Activated CD8-positive, alpha-beta memory T cell treated with anti-CD3 and anti-CD28 coated beads for 36 hours (primary cell): Measurements from ENCODE around the gene BPGM. TPM values are rescaled to one million over a fixed set of nuclear protein-coding genes. Genes with fewer than 3 reads are reported as not detected.

ENCODE experiments used
- CTCF ChIA-PET: fragments of 350-600 bp; sonication (Branson Sonifier 250); formaldehyde crosslinking; loops from one replicate; lab custom pipeline; 2021; ENCODE audit warnings: antibody characterized with exemption; lab: Charles Lee
- POLR2A ChIA-PET: fragments of 350-600 bp; sonication (Branson Sonifier 250); formaldehyde crosslinking; loops from one replicate; lab custom pipeline; 2021; ENCODE audit warnings: antibody characterized with exemption; lab: Charles Lee
- total RNA-seq, 2 experiments: library from RNA; stranded (reverse); gene quantifications; one replicate each; pipeline ENCODE4 v1.2.3, GENCODE V29; 2021

Gene BPGM
- 10 to 100 TPM; 18.3 TPM for total RNA-seq

GRCh38 chr7:134646425-134647305 is at the start of gene BPGM:
BPGM (plus strand) TSS chr7:134646853; CDS start chr7:134661508, 14,655 bp downstream.
- POLR2A ChIA-PET: no interaction called here
- CTCF ChIA-PET: interaction anchor here (0.9 to 1.5 kb wide), 5 partner anchors 10 to 24 kb away, joined by 3 to 5 read pairs (median 3); no protein-coding TSS in a partner anchor

DNA sequence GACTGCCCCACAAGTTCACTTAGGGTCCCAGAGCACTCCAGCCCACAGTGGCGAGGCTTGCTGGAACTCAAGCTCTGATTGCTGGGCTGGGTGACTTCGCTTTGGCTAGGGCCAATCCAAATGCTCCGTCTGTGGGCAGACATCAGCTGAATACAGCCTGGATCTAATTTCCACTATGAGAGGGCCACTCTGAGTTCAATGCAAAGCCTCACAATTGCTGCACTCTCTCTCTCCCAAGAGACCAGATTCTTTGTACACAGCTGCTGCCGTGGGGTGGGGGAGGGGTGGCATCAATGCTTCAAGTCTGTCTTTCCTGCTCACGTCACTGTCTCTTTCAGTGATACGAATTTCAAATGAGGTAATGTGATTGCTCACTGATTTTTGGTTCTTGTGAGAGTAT is 47.3 kb upstream of the BPGM start:
- ChIA-PET CTCF (no interaction called here), POLR2A (no interaction called here)

GRCh38 chr7:134601459-134601858 is 45.2 kb upstream of the BPGM start:
- POLR2A ChIA-PET: no interaction called here
- CTCF ChIA-PET: interaction anchor here (1.1 kb wide), 1 partner anchor 87 kb away, joined by 7 read pairs; no protein-coding TSS in a partner anchor

DNA sequence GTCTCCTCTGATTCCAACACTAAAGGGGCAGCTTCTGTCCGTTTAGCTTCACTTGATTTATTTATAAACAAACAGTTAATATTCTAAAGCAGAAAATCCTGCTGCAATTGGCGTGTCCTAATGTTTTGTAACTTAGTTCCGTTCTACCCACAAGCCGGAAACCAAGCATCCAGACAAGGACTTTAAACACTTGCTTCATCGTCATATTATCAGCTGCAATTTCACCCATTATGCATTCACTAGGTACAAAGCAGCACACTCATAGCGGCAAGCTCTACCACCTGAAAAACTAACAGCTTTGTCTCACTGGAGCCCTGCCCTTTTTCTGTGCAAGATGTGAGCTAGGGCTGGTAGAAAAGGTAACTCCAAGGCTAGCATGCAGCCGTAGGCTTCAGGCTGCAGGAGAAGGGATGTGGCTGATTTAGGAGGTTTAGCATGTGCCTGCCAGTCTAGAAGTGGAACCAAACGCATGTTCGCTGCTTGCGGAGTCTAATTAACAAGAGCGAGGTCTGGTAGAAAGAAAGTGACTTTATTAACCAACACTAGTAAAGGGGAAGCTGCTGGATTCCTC is 43.7 kb upstream of the BPGM start:
- ChIA-PET CTCF (no interaction called here), POLR2A (no interaction called here)

- POLR2A ChIA-PET: no interaction called here
These were observed 40.4 kb upstream of the BPGM start for GRCh38 chr7:134605978-134606923.

GRCh38 chr7:134611611-134612151 is 35.0 kb upstream of the BPGM start:
- ChIA-PET CTCF (interaction anchor here (0.6 to 1.1 kb wide), 3 partner anchors 78 to 112 kb away, joined by 3 to 6 read pairs (median 3); no protein-coding TSS in a partner anchor), POLR2A (no interaction called here)

More at GRCh38 chr7:134605978-134606923, 40.4 kb upstream of the BPGM start:
- CTCF ChIA-PET: interaction anchor here (0.5 to 1.3 kb wide), 7 partner anchors 84 to 565 kb away, joined by 3 read pairs; no protein-coding TSS in a partner anchor

GRCh38 chr7:134612197-134612596 is 34.5 kb upstream of the BPGM start:
- ChIA-PET CTCF (interaction anchor here (1.0 to 1.1 kb wide), 2 partner anchors 78 to 99 kb away, joined by 3 to 6 read pairs; no protein-coding TSS in a partner anchor), POLR2A (no interaction called here)

DNA sequence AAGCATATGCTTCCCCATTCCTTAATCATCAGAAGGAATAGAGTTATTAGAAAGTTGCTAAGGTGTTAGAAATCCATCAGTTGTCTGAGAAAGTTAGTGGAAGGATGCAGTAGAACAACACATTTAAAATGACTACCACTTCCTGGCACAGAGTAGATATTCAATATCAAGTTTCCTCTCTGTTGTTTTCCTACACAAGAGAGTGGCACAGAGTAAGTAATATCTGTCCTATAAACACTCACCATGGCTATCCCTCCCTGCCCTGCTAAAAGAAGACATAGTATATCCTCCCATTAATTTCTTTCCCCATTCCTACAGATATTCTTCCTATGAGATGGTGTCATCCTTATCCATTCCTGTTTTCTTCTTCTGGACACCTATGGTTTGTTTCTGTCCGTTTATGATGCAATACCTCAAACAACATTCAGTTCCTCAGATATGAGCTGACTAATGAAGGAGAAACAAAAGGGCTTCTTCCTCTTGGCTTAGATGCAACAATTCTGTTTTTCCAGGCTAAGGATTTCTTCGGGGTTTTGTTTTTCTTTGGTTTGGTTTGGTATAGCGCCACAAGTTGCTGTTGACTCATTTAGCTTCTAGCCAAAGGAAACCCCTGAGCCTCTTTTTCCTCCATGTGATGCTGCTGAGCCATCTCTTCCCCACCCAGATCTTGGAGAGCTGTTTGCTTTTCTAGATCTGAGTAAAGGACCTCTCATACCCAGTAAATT is 32.9 kb upstream of the BPGM start:
- CTCF ChIA-PET: interaction anchor here (0.5 to 0.8 kb wide), 2 partner anchors 20 to 181 kb away, joined by 3 to 4 read pairs; no protein-coding TSS in a partner anchor
- POLR2A ChIA-PET: no interaction called here

DNA sequence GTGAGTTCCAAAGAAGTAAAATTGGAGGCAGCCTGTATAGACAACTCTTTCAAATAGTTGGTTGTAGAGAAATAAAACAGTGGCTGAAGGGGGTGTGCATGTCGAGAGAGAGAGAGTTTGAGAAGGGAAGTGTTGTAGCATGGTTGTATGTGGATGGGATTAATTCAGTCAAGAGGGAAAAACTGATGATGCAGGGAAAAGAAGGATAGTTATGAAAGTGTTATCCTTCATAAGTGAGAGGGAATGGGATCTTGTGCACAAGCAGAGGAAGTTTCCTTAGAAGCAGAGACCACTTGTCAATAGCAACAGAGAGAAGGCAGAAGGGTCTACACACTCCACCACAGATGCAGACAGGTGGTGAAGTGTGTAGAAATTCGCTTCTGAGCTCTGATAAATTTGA is 30.0 kb upstream of the BPGM start:
- ChIA-PET POLR2A (no interaction called here), CTCF (no interaction called here)

- POLR2A ChIA-PET: no interaction called here
- CTCF ChIA-PET: no interaction called here
These were observed 27.7 kb upstream of the BPGM start for GRCh38 chr7:134618756-134619530.

DNA sequence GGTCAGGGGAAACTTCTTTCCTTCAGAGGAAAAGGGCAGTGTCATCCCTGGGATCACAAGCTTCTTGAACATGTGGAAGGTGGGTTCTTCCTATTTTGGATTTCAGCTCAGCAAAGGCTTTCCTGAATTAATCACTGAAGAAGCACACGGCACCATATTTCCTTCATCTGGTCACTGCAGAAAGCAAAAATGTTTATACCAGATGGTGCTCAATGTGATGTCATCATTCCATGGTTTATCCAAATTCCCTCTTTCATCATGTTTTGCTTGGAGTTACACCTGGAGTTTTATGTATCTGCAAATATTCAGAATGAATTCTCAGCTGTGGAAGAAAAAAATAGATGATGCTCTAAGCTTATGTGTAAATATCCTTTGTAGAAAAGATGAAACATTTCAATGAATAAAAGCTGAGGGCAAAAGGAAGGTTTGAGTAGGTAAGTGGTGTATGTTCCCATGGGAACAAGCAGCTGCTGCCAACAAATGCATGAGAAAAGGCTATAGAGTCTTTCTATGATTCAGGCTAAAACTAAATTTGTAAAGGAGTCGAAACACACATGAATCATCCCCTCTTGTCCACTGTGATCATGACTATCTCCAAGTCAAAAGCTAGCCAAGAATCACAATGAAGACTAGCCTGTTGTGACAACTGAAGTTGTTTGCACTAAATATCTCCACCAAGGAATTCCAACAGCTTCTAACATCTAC is 26.9 kb upstream of the BPGM start:
- ChIA-PET CTCF (interaction anchor here (0.7 kb wide), 1 partner anchor 12 kb away, joined by 3 read pairs; no protein-coding TSS in a partner anchor), POLR2A (no interaction called here)

- ChIA-PET CTCF (interaction anchor here (1.1 kb wide), 1 partner anchor 9 kb away, joined by 3 read pairs; no protein-coding TSS in a partner anchor), POLR2A (no interaction called here)
These were observed 24.2 kb upstream of the BPGM start for GRCh38 chr7:134622303-134622995.

DNA sequence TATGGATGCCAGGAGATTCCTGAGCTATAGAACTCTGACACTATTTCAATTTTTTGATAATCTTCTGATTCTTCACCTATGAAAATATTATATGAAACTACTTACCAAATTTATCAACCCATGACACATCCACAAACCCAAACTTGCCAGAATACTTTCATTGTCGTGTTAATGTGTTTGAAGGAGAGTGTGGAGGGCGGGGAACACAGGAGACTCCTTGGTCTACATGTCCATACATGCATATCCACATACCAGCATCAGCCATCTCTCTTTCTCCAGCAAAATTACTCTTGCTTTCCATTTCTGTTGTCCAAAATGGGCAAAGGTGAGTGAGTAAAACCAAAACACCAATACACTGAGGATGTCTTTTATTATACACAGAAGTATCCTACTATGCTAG is 23.5 kb upstream of the BPGM start:
- CTCF ChIA-PET: no interaction called here
- POLR2A ChIA-PET: no interaction called here

DNA sequence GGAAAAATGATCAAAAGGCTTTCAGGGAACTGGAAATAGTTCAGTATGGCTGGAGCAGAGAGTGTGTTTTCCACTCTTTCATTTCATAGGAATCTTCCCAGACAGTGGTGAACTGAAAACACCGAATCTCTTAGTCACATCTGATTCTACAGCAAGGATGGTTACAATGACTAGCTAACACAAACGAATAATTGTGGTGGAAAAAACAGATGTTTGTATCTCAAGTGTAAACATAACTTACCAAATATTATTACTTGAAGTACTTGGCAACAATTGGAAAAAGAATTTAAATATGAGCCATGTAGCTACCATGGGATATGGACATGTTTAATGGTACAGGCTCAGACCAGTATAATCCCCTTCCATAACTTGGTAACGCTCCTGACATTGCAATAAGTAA is 21.1 kb upstream of the BPGM start:
- ChIA-PET CTCF (no interaction called here), POLR2A (no interaction called here)

DNA sequence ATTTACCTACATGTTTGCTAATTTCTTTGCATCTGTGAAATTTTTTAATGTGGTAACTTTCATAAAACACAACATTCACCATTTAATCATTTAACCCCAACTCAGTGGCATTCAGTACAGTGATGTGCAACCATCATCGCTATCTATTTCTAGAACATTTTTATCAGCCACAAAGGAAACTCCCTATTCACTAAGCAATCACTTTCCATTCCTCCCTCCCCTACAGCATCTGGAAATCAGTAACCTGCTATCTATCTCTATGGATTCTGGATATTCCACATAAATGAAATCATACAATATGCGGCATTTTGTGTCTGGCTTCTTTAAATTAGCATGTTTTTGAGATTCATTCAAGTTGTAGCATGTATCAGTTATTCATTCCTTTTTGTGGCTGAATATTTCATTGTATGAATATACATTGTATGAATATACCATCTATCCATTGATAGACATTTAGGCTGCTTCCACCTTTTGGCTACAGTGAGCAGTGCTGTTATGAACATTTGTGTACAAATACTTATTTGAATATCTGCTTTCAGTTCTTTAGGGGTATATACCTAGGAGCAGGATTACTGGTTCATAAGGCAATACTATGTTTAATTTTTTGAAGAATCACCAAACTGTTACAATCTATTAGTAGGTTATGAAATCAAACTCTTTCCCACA is 19.4 kb upstream of the BPGM start:
- POLR2A ChIA-PET: no interaction called here
- CTCF ChIA-PET: no interaction called here

GRCh38 chr7:134627775-134628153 is 18.9 kb upstream of the BPGM start:
- ChIA-PET CTCF (no interaction called here), POLR2A (no interaction called here)
